ENCODE measurements around the gene DERL2.
"Not testable (repeated sequence)": the region's sequence is repeated elsewhere in the genome, so short reads cannot be mapped to it uniquely, and the experiment has no call there.

DERL2 gene

GRCh38 chr17:5467416-5467815 lies 18.6 kb downstream of the DERL2 start:
- no peaks in the 10 kb centered on the region for H3K9me3 ChIP-seq (ENCODE audit: control insufficient read depth, insufficient read depth, low read length)
- peaks cover 4% of the 10 kb centered on the region for H3K4me1 ChIP-seq (ENCODE audit: control insufficient read depth, insufficient read depth, low read length)
- peaks cover 4% of the 10 kb centered on the region for H3K36me3 ChIP-seq (ENCODE audit: control insufficient read depth, insufficient read depth, low read length)
- H3K4me3 ChIP-seq (ENCODE audit: low read depth, low read length), result peak overlapping the region; percentile 94
- peak overlapping the region; percentile 84 for H3K9ac ChIP-seq (ENCODE audit: low read depth, low read length)
- H3K27me3 ChIP-seq (ENCODE audit: control insufficient read depth, insufficient read depth, low read length), result no peaks in the 10 kb centered on the region

DNA sequence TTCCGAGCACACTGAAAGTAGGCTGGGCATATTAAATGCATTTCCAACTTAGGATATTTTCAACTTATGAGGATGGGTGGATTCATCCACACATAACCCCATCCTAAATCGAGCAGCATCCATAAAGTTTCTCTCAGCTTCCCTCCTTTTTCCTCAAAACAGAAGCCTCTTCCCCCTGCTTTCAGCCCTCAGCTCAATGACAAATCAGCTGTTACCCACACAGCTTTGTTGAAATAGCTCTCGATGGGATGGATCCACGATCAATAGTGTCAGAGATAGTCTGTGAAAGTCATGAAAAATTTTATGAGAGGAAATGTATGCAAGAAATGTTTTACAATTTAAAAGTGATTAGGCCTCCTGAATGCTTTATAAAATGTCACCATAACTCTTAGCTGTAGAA lies 19.7 kb downstream of the DERL2 start:
- peak overlapping the region; percentile 24 for H3K9ac ChIP-seq (ENCODE audit: low read depth, low read length)
- H3K4me3 ChIP-seq (ENCODE audit: low read depth, low read length), result peak overlapping the region; percentile 94

GRCh38 chr17:5464717-5465507 lies 21.1 kb downstream of the DERL2 start:
- Histone ChIP-seq H3K9me3 (ENCODE audit: control insufficient read depth, insufficient read depth, low read length) (no peaks in the 10 kb centered on the region), H3K4me3 (ENCODE audit: low read depth, low read length) (no peak overlapping the region), H3K9ac (ENCODE audit: low read depth, low read length) (no peak overlapping the region), H3K4me1 (ENCODE audit: control insufficient read depth, insufficient read depth, low read length) (peaks cover 4% of the 10 kb centered on the region), H3K27me3 (ENCODE audit: control insufficient read depth, insufficient read depth, low read length) (no peaks in the 10 kb centered on the region), H3K36me3 (ENCODE audit: control insufficient read depth, insufficient read depth, low read length) (peaks cover 21% of the 10 kb centered on the region)

More for the DNA sequence above, 19.7 kb downstream of the DERL2 start:
- Histone ChIP-seq H3K4me1 (ENCODE audit: control insufficient read depth, insufficient read depth, low read length) (peaks cover 4% of the 10 kb centered on the region), H3K9me3 (ENCODE audit: control insufficient read depth, insufficient read depth, low read length) (no peaks in the 10 kb centered on the region), H3K27me3 (ENCODE audit: control insufficient read depth, insufficient read depth, low read length) (no peaks in the 10 kb centered on the region), H3K36me3 (ENCODE audit: control insufficient read depth, insufficient read depth, low read length) (peaks cover 11% of the 10 kb centered on the region)

DNA sequence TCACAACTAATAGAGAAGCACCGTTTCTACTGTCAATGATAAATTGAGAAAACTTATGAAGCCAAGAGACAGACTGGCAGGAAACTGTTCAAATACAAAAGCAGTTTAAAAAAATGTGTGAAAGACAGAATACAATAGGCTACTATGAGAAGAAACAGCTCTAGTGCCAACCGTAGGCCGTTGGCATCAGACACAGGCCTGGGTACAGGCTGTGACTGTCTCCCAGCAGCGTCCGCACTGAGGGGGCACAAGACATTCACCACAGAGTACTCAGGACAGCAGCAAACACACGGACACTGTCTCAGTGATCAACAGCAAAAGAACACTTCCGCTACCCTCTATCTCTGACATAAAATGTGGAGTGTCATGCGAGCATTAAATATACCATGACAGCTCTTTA lies 39.2 kb downstream of the DERL2 start:
- H3K4me1 ChIP-seq (ENCODE audit: control insufficient read depth, insufficient read depth, low read length), result no peaks in the 10 kb centered on the region
- no peak overlapping the region for H3K4me3 ChIP-seq (ENCODE audit: low read depth, low read length)
- no peaks in the 10 kb centered on the region for H3K27me3 ChIP-seq (ENCODE audit: control insufficient read depth, insufficient read depth, low read length)
- H3K36me3 ChIP-seq (ENCODE audit: control insufficient read depth, insufficient read depth, low read length), result peaks cover 48% of the 10 kb centered on the region
- H3K9ac ChIP-seq (ENCODE audit: low read depth, low read length), result no peak overlapping the region
- H3K9me3 ChIP-seq (ENCODE audit: control insufficient read depth, insufficient read depth, low read length), result no peaks in the 10 kb centered on the region

DNA sequence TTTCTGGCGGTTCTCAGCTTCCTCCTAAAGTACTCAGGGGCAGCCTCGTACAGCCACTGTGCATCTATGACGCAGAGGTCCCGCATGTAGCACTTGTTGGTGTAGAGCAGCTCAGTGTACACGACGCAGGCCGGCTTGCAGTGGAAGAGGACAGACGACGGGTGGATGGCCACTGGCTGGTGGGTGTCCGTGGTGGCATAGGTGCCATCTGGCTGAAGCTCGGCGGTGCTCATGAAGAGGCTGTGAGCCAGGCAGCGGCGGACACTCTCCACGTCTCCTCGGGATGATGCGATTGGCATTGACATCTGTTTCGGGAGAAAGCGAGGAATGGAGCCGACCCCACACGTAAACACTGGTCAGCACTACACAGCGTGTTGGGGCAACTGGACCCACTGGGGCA lies 41.8 kb downstream of the DERL2 start:
- H3K36me3 ChIP-seq (ENCODE audit: control insufficient read depth, insufficient read depth, low read length), result peaks cover 40% of the 10 kb centered on the region
- no peaks in the 10 kb centered on the region for H3K9me3 ChIP-seq (ENCODE audit: control insufficient read depth, insufficient read depth, low read length)
- H3K4me3 ChIP-seq (ENCODE audit: low read depth, low read length), result no peak overlapping the region
- H3K27me3 ChIP-seq (ENCODE audit: control insufficient read depth, insufficient read depth, low read length), result no peaks in the 10 kb centered on the region
- no peak overlapping the region for H3K9ac ChIP-seq (ENCODE audit: low read depth, low read length)
- no peaks in the 10 kb centered on the region for H3K4me1 ChIP-seq (ENCODE audit: control insufficient read depth, insufficient read depth, low read length)

- peaks cover 37% of the 10 kb centered on the region for H3K36me3 ChIP-seq (ENCODE audit: control insufficient read depth, insufficient read depth, low read length)
- H3K4me3 ChIP-seq (ENCODE audit: low read depth, low read length), result no peak overlapping the region
- H3K4me1 ChIP-seq (ENCODE audit: control insufficient read depth, insufficient read depth, low read length), result no peaks in the 10 kb centered on the region
- no peaks in the 10 kb centered on the region for H3K27me3 ChIP-seq (ENCODE audit: control insufficient read depth, insufficient read depth, low read length)
- no peak overlapping the region for H3K9ac ChIP-seq (ENCODE audit: low read depth, low read length)
- no peaks in the 10 kb centered on the region for H3K9me3 ChIP-seq (ENCODE audit: control insufficient read depth, insufficient read depth, low read length)
These were observed 42.2 kb downstream of the DERL2 start for GRCh38 chr17:5443728-5444127.

DNA sequence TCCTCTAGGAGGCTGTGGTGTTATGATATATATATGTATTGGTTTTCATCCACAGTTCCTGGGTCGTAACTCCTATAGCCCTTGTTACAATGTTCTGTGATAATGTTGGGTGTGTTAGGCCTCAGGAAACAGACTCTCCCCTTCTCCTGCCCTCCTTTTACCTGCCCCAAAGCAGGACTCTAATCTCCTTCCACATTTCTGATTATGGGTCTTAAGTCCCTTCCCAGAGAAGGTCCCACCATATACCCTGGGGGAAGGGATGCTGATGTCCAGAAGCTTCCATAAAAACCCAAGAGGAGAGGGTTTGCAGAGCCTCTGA lies 46.6 kb downstream of the DERL2 start:
- peaks cover 38% of the 10 kb centered on the region for H3K36me3 ChIP-seq (ENCODE audit: control insufficient read depth, insufficient read depth, low read length)
- peak overlapping the region; percentile 59 for H3K4me3 ChIP-seq (ENCODE audit: low read depth, low read length)
- peaks cover 2% of the 10 kb centered on the region for H3K4me1 ChIP-seq (ENCODE audit: control insufficient read depth, insufficient read depth, low read length)
- H3K27me3 ChIP-seq (ENCODE audit: control insufficient read depth, insufficient read depth, low read length), result no peaks in the 10 kb centered on the region
- H3K9ac ChIP-seq (ENCODE audit: low read depth, low read length), result no peak overlapping the region
- H3K9me3 ChIP-seq (ENCODE audit: control insufficient read depth, insufficient read depth, low read length), result no peaks in the 10 kb centered on the region

GRCh38 chr17:5438716-5439445 lies 47.1 kb downstream of the DERL2 start, which contains the start of gene C1QBP:
Gene C1QBP (minus strand): TSS chr17:5439155. CDS start chr17:5439073, 82 bp downstream.
- no peaks in the 10 kb centered on the region for H3K9me3 ChIP-seq (ENCODE audit: control insufficient read depth, insufficient read depth, low read length)
- peaks cover 36% of the 10 kb centered on the region for H3K36me3 ChIP-seq (ENCODE audit: control insufficient read depth, insufficient read depth, low read length)
- peaks cover 2% of the 10 kb centered on the region for H3K4me1 ChIP-seq (ENCODE audit: control insufficient read depth, insufficient read depth, low read length)
- H3K27me3 ChIP-seq (ENCODE audit: control insufficient read depth, insufficient read depth, low read length), result no peaks in the 10 kb centered on the region
- H3K9ac ChIP-seq (ENCODE audit: low read depth, low read length), result peak within 1 kb of the TSS; percentile 56
- peak within 1 kb of the TSS; percentile 59 for H3K4me3 ChIP-seq (ENCODE audit: low read depth, low read length)

GRCh38 chr17:5437721-5438317 lies 48.2 kb downstream of the DERL2 start:
- Histone ChIP-seq H3K4me3 (ENCODE audit: low read depth, low read length) (peak overlapping the region; percentile 59), H3K36me3 (ENCODE audit: control insufficient read depth, insufficient read depth, low read length) (peaks cover 38% of the 10 kb centered on the region)

DNA sequence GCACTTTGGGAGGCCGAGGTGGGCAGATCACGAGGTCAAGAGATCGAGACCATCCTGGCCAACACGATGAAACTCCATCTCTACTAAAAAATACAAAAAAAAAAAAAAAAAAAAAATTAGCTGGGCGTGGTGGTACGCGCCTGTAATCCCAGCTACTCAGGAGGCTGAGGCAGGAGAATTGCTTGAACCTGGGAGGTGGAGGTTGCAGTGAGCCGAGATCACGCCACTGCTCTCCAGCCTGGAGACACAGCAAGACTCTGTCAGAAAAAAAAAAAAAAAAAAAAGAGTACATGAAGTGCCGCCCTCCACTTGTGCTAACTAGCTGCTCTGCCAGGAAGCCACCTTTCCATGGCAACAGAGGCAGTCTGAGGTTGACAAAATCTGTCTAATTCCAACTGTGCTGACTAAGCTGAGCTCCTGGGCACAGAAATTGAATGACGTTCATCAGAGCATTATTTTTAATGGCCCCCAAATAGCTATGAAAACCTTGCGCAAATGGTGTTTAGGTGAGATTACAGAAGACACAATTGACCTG lies 50.1 kb downstream of the DERL2 start:
- not testable (repeated sequence) for H3K4me1 ChIP-seq (ENCODE audit: control insufficient read depth, insufficient read depth, low read length); H3K27me3 ChIP-seq (ENCODE audit: control insufficient read depth, insufficient read depth, low read length); H3K9me3 ChIP-seq (ENCODE audit: control insufficient read depth, insufficient read depth, low read length); H3K9ac ChIP-seq (ENCODE audit: low read depth, low read length); H3K4me3 ChIP-seq (ENCODE audit: low read depth, low read length)
- peaks cover 49% of the 10 kb centered on the region for H3K36me3 ChIP-seq (ENCODE audit: control insufficient read depth, insufficient read depth, low read length)

More at GRCh38 chr17:5437721-5438317, 48.2 kb downstream of the DERL2 start:
- peaks cover 2% of the 10 kb centered on the region for H3K4me1 ChIP-seq (ENCODE audit: control insufficient read depth, insufficient read depth, low read length)
- H3K27me3 ChIP-seq (ENCODE audit: control insufficient read depth, insufficient read depth, low read length), result no peaks in the 10 kb centered on the region
- H3K9me3 ChIP-seq (ENCODE audit: control insufficient read depth, insufficient read depth, low read length), result no peaks in the 10 kb centered on the region
- H3K9ac ChIP-seq (ENCODE audit: low read depth, low read length), result peak overlapping the region; percentile 56

DNA sequence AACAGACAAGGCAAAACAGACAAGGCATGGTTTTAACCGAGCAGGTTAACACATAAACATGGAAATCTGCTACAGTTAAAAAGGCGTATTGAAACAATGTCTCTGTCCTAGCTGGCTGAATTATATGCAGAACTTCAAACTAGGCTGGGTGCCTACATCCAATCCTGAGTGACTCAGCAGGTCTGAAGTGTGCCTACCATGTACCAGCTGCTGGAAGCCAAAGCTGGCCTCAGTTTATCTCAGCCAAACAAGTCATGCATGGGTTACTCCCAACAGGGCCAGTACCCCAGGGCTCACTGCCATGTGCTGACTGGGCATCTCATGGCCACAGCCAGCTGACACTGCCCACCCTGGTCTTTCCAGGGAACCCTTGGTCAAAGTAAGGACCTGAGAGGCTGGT lies 51.0 kb downstream of the DERL2 start:
- H3K27me3 ChIP-seq (ENCODE audit: control insufficient read depth, insufficient read depth, low read length), result no peaks in the 10 kb centered on the region
- no peak overlapping the region for H3K9ac ChIP-seq (ENCODE audit: low read depth, low read length)
- peaks cover 2% of the 10 kb centered on the region for H3K4me1 ChIP-seq (ENCODE audit: control insufficient read depth, insufficient read depth, low read length)
- H3K4me3 ChIP-seq (ENCODE audit: low read depth, low read length), result no peak overlapping the region
- H3K36me3 ChIP-seq (ENCODE audit: control insufficient read depth, insufficient read depth, low read length), result peaks cover 49% of the 10 kb centered on the region
- no peaks in the 10 kb centered on the region for H3K9me3 ChIP-seq (ENCODE audit: control insufficient read depth, insufficient read depth, low read length)
